ENCODE data around the gene PPP2R5B.

The PPP2R5B gene

DNA sequence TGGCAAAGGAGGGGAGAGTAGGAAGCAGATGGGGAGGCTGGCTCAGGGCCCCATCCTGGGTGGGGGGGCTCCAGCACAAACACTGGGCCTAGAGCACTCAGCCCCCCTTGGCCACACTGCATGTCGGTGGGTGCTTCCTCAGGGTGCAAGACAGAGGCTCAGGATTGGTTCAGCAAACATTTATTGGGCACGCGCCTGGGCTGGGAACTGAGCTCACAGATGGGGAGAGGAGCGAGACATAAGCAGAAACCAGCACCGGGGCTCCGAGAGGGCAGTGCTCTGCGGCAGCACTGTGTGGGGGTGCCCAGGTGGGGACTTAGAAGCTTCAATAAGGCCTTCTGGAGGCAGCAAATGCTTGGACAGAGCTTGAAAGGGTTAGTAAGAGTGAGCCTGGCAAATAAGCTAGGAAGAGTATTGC is 34.0 kb upstream of the PPP2R5B start:
- DNase-seq: no peak

DNA sequence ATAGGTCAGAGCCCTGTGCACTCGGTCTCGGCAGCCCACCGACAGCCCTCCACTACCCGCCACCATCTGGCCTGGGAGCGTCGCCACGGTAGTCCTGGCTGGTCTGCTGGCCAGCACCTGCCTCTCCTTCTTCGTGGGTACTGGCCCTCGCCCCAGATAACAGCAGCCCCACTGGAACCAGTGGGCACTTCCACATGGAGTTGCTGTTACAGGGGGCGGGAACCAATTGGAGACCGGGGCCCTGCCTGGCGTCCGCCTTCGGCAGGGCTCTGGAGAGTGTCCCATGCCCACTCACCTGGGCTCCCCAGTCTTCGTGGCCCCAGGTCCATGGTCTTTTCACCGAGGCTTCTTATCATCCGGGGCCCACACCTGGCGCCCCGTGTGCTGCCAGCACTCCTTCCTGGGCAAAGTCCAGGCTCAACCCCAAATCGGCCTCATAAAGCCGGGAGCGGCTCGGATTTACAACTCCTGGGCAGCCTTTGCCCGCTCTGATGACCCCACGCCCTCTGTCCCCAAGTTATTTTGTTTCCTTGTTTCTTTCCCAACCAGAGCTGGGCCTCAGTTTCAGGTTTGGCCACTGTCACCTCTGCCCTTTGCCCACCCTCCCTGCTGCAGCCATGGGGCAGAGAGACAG is 33.2 kb upstream of the PPP2R5B start:
- DNase-seq: no peak

DNA sequence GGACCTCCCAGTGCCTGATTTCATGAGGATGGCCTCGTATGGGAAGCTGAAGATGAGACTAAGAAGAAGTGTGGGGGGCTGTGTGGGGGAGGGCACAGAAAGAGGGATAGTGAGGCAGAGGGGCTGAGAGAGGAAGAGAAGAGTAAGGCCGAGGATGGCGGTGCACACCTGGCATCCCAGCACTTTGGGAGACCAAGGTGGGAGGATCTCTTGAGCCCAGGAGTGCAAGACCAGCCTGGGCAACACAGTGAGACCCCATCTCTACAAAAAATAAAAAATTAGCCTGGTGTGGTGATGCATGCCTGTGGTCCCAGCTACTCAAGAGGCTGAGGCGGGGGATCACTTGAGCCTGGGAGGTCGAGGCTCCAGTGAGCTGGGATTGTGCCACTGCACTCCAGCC is 32.6 kb upstream of the PPP2R5B start:
- DNase-seq: no peak

DNA sequence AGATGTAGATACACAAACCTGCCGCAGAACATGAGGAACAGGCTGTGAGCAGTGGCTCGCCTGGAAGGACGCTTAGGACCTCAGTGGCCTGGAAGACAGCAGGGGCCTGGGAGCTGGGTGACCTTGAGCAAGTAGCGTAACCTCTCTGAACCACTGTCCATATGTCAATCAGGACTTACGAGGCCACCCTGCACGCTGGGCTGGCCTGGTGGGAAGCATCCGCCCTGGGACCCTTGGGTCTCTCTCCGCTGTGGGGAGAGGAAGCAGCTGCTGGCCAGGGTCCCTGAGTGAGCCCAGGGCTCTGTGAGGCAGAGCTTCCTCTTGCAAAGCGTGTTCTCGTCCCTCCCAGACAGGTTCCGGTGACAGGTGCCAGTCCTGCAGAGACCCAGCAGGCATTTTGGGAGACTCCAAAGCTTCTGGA is 32.1 kb upstream of the PPP2R5B start:
- no peak for DNase-seq

DNA sequence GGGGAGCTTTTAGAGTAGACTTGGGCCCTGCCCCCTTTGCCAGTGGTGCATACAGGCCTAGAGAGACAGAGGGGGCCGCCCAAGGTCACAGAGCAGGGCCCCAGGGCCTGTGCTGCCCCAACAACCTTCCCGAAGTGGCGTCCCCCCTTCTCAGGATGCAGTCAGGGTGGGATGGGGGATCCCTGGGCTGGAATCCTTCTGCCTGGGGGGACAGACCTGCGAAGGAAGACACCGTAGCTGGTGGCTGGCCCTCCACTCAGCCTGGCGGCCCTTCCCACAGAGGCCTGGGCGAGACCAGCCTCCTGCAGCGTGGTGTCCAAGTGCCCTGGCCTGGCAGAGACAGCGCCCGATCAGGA is 31.7 kb upstream of the PPP2R5B start:
- no peak for DNase-seq

DNA sequence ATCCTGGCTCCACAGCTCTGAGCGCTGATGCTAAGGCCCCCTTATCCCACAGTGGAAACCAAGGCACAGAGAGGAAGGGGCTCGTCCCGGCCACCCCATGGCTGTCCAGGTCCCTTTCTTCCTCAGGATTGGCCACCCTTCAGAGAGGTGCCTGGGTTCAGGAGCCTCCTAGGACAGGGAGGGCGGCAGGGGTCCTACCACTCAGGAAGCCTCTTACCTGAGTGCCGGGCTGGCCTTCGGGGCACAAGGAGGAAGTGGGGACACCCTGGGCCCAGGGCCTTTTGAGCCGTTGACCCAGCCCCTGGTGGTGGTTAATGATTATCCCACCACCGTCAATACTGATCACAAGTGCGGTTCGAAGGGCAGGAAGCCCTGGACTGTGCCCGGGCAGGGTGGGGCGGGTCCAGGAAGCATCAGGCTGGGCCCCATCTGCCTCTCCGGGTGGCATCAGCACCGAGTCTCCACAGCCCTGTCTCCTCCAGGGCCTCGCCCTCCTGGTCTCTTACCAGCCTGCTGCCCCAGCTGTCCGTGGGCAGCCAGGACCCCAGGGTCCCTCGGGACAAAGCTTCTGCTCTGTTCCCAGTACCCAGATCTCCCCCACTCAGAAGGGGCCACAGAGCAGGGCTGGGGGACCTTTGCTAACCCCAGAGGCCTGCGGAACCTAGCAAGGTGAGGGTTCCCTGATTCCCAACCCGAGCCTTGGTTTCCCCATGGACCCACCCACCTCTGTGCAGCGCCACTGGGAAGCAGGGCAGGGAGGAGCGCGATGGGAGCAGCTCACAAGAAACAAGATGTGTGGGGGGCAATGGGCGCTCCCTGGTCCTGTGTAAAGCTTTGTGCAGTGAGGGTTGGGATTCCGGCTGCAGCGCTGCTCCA is 31.1 kb upstream of the PPP2R5B start:
- no peak for DNase-seq

DNA sequence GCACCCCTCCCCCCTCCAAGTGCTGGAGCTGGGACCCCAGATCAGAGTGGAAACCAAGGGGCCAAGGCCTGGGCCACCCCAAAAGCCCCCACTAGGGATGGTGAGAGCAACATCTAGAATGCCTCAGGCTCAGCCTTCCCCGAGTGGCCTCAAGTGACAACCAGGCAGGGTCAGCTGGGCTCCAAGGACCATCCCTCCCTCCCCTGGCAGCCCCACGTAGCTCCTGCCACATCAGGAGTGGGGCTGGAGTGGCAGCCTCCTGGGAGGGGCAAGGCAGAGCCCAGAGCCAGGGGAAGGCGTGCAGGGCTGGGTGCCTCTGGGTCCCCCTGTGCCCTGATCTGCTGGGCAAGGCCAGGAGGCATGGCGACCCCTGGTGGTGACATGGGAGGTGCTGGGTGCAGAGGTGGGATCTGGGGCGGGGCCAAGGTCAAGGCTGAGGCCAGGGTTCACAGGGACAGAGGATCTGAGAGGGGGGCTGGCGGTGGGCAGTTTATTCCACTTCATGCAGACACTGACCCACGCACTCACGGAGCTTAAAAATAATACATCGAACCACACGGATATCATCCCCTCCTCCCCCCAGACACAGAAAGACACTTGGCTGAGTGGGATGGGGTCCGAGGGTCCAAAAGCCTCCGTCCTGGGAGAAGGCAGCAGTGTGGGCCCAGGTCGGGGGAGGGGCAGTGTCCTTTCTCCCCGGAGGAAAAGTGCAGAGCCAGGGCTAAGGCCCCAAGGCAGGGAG is 30.2 kb upstream of the PPP2R5B start:
- peak; percentile 74 for DNase-seq

DNA sequence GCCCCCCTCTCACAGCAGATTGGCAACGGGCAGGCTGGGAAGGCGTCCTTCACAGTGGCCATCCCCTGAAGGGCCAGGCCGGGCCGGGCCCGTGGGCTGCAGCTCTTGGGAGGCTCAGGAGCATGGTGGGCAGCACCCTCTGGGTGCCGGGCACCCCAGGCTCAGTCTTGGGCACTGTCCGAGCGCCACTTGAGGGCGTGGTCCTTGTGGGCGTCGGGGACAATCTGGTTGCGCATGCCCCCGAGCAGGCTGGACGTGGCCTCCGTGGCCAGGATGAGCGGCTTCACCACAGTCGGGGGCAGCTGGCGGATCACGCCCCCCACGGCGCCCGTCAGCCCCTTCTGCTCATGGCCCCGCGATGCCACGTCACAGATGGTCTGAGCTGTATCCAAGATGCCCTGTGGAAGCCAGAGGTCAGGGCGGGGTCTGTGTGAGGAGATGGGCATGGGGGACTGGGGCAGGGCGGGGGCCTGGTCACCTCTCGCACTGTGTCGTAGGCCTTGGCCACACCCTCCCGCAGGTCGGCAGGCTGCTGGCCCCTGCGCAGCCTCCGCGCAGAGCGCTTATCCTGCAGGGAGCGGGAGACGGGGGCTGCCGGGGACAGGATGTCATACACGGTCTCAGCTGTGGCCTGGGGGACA is 29.6 kb upstream of the PPP2R5B start:
- DNase-seq: no peak

DNA sequence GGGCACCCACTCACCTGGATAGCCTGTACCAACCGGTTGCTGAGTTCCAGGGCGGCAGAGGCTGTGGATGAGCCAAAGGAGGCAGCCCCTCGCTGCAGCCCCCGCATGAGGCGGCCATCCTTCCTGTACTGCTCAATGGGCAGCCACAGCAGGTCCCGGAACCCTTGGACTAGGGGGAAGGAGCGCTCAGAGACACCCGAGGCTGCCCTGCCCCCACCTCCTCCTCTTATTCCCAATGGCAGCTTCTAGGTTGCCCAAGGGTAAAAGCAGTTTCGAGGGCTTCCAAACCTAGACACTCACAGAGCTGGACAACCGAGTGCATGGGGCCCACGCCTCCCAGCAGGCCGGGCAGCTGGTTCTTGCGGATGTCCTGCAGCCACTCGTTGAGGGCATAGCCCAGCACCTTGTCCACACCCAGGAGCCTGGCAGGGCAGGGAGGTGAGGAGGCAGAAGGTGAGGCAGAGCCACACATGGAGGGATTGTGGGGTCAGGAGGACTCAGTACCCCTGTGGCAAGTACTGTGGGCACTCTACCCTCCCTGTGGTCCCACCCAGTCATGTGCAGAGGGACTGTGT is 28.0 kb upstream of the PPP2R5B start:
- DNase-seq: no peak

DNA sequence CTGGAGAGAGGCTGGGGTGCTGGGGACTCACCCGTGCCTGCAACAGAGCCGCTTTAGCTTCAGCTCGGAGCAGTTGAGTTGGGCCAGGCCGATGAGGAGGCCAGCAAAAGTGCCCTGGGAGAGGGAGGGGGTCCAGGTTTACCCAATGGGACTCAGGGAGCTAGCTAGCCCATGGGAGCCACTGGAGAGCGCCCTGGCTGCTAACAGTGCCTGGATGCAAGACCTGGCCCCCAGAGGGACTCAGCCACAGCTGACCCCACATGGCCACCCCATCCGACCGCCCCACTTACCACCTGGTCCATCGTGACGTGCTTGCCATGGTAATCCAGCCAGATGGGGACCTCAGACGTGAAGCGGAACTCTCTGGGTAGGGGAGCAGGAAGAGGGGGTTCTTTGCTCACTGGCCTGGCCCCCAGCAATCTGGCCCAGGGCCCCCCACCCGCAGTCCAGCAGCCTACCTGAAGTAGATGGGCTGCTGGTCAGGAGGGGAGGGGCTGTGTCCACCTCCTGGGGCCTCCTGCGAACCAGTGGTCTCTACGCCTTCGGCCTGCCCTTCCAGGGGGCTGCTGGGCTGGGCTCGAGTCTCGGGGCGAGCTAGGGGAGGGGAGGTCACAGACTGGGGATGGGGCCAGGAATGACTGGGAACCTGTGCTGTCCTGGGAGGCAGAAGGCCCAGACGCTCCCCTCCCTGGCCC is 27.0 kb upstream of the PPP2R5B start:
- no peak for DNase-seq

DNA sequence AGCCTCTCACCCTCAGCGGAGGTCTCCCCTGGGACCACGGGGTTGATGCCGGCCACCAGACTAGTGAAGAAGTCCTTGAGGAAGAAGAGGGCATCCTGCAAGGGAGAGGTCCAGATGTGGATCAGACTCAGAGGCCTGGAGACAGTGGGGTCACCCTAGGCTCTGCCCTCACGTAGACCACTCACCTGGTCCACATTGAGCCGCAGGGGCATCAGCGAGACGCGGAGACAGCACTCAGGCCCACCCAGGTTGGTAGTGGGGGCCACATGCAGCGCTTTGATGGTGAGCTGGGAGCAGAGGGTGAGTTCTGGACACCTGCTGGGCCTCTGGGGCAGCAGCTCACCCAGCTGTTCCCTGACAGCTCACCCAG is 26.4 kb upstream of the PPP2R5B start:
- DNase-seq: no peak

DNA sequence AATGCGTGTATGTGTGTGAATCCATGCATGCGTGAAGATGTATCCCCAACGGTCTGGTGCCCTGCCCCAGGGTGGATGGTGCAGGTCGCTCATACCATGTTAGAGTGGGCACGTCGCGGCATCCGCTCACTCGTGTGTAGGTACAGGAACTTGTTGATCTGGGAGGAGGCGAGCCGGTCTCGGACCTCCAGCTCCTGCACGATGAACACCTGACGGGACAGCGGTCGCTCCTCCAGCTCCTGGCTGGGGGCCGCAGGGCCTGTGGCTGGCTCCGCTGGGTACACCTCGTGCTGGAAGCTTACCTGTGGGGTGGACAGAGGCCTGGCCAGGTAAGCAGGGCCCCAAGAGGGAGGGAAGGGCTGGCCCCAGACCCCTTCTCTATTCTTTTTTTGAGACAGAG is 25.9 kb upstream of the PPP2R5B start:
- DNase-seq: no peak

DNA sequence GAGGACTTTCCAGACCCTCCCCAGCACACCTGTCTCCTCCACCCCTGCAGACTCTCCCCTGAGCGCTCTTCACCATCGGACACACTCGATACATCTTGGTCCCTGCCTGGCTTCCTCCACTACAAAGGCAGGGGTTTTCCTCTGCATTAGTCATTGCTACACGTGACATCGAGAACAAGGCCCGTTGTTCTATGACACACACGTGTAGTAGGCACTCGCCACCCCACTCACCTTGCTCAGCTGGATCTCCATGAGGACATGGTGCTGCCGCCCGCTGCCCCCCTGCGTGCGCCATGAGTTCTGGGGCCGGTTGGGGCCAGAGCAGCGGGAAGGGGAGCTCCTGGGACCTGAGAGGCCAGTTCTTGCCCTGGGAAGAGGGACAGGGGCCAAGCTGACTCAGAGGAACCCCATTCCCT is 24.2 kb upstream of the PPP2R5B start:
- no peak for DNase-seq

DNA sequence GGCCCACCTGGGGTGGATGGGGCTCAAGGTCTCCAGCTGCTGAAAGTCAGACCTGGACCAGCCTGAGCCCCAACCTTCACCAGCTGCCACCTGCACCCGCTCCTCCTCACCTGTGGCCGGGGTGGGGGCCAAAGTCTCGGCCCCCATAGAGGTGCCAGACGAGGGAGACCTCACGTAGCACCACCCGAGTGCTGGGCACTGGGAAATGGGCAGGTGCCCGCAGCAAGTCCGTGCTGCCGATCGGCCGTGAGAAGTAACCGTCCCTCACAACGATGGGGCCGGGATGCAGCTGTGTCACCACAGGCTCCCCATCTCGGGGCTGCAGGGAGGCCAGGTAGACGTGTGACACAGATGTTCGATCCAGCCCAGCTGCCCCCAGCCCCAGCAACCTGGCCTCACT is 23.7 kb upstream of the PPP2R5B start:
- no peak for DNase-seq

DNA sequence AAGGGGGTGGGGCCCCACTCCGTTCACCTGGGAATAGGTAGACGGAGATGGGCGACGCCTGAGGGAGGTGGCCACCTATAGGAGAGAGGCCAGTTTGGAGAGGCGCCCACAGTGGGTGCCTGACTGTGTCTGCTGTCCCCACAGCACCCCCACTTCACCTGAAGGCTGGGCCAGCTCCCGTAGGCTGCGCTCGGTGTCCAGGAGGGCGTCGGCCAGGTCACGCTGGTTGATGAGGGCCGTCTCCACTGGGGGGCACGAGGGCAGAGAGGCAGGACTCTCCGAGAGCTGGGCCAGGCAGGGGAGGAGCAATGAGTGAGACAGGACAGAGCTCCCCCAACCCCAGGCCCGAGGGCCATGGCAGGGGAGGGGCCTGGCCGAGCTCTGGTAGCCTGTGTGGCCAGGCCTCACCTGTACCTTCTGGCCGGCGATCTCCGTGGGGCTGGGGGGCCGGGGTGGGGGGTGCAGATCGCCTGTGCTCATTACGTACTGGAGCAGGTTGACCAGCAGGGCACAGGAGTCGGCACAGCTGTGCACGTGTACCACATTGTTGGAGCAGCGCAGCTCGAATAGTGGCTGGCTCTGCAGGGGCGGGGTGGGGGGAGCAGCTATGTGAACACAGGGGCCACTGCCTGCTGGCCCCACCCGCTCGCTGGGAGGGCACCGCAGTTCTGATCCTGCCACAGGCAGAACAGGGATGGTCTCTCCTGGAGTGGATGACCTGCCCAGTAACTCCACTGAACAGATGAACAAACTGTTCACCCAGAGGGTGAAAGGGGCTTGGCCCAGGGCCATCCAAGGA is 22.2 kb upstream of the PPP2R5B start:
- no peak for DNase-seq

DNA sequence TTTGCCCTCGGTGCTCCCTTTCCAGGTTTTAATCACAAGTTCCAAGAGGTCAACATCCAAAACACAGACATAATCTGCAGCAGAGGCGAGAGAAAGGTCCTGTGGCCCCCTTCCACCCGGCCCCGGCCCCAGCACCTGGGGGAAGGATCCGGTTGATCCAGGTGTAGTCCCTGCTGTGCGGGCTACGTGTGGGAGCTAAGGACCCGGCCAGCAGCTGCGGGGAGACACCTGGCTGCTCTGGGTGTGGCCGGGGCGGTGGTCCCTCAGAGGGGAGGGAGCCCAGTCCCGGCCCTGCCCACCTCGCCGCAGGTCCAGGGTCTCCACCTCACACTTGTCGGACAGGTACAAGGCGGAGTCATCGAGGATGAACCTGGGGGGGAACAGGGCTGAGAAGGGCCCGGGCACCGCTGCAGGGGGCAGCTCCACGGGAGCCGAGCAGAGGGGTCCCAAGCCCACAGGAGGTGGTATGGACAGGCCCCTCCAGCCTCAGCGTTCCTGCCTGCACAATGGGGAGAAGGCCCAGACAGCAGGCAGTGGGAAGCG is 21.1 kb upstream of the PPP2R5B start:
- no peak for DNase-seq

DNA sequence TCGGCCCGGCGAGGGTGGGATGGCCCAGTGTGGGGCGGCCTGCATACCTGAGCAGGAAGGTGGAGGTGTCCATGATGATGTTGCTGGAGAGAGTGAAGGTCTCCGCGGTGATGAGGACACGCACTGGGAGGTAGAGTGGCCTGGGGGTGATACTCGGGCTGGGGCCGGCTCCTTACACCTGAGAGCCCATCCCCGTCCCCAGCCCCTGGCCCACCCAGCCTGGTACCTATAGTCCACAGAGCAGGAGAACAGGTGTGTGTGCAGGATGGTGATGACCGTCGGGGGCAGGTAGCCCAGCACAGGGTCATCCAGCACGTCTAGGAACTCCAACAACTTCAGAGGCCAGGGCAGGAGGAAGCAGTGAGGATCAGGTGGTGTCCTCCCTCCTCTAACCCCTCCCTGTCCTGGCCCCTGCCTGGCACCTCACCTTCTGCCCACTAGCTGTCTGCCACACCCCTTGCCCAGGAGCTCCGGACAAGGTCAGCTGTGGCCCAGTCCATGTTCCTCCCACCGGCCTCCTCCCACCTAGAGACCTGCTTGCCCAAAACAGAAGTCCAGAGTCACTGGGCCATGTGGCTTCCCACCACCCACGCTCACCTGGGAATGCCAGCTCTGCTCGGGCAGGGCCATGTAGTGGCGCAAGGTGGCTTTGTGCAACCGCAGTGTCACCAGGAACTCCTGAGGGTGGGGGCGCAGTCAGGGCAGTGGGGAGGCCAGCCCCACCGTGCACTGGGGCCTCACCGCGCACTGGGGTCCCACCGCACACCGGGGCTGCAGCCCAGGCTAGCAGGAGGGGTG is 18.8 kb upstream of the PPP2R5B start:
- no peak for DNase-seq

DNA sequence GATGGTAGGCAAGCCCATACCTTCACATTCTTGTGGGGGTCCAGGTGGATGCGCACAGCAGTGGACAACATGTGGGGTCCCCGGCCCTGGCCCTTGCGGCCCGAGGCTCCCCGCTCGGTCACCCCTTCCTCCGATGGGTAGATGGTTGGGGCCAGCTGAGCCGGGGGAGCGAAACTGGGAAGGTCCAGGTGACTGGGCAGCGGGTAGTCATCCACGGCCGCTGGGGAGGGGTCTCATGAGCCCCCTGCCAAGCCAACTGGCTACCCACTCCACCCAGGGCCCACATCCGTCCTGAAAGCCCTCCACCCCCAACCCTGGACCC is 18.2 kb upstream of the PPP2R5B start:
- no peak for DNase-seq

DNA sequence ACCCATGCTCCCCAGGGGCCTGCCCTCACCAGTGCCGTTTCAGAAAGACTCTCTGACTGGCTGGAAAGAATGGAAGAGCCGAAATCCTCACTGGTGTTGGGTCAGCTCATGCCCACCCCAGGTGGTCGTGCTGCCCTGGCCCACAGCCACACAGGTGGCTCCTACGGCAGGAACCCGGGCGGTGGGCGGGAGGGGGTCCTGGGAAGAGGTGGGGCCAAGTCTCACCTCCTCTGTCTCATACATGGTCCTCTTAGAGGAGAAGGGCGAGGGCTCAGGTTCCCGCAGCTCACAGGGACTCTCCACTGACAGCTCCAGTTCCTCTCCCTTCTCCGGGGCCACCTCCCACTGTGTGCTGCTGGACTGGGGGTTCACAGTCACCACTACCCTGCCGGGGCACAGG is 15.7 kb upstream of the PPP2R5B start:
- DNase-seq: no peak

DNA sequence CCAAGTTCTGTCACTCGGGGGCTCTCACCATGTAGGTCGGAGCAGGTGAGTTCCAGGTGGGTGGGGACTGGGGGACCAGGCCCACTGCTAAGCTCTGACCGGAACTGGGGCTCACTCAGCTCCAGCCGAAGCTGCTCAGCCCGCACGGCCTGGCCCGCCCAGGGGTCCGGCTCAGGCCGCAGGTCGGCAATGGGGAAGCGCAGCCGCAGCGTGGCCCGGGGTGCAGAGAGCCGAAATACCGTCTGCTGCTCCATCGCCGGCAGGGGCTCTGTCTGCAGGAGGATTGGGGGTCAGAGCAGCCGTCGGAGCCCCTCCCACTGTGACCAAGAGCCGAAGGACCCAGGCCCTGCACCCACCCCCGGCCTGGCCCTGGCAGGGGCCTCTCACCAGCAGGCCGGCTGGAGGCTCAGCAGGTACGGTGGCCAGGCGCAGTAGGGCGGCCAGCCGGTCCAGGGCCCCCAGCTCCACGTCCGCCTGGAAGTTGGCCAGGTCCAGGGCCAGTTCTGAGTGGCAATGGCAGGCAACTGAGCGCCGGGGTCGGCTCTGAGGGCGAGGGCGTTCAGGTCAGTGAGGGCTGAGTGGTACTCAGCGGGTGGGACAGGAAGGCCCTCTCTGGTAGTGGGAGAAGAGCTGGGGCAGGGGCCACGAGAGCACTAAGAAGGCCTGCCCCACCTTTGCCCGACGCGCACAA is 14.7 kb upstream of the PPP2R5B start:
- DNase-seq: no peak
